ENCODE data around the gene IL12RB1.
"Not testable (repeated sequence)": the region's sequence is repeated elsewhere in the genome, so short reads cannot be mapped to it uniquely, and the experiment has no call there.

IL12RB1 gene

DNA sequence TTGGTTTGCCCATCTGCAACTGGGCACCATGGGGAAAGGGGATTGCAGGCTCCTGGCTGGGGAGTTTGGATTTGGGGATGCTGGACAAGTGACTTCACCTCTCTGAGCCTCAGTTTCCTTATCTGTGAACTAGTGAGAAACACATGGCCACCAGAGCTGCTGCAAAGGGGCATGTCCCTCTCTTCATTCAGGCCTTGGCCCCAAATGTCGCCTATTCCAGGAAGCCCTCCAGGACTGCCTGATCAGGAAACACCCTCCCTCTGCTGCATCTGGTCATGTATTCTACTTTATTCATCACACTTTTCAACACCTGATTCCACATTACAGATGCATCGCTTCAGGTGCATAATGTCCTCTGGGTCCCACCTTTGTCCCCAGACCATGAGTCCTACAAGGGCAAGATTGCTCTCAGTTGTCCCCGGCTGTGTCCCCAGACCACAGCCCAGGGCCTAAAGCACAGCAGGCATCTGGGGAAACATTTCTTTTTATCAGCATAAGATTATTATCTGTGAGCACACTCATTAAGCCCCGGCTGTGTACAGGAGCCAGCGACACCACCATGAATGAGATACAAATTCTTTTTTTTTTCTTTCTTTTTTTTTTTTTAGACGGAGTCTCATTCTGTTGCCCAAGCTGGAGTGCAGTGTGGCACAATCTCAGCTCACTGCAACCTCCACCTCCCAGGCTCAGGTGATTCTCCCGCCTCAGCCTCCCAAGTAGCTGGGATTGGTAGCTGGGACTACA is 41.3 kb downstream of the IL12RB1 start:
- DNase-seq (ENCODE audit: low spot score): no peak

DNA sequence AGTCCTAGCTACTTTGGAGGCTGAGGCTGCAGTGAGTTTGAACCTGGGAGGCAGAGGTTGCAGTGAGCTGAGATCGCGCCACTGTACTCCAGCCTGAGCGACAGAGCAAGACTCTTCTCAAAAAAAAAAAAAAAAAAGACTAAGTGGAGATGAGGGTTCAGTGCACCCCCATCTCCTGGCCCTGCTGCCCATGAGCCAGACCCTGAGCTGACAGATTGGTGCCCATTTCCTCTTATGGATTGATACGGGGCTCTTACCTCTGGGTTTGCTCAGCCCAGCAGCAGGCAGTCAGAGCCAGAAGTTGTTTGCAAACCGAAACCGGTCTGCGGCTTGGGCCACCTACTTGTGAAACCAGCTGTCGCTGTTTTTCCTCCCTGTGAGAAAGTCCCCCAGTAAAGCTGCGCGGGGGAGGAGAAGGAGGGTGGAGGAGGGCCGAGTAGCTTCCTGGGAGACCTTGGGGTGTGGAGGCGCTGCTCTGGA is 41.9 kb downstream of the IL12RB1 start:
- peak; percentile 78 for DNase-seq (ENCODE audit: low spot score)

- no peak for DNase-seq (ENCODE audit: low spot score)
Measured at GRCh38 chr19:18043676-18044075, 43.1 kb downstream of the IL12RB1 start.

GRCh38 chr19:18041054-18041453 is 45.7 kb downstream of the IL12RB1 start:
- no peak for DNase-seq (ENCODE audit: low spot score)

GRCh38 chr19:18032102-18032501 is 54.6 kb downstream of the IL12RB1 start:
- not testable (repeated sequence) for DNase-seq (ENCODE audit: low spot score)

DNA sequence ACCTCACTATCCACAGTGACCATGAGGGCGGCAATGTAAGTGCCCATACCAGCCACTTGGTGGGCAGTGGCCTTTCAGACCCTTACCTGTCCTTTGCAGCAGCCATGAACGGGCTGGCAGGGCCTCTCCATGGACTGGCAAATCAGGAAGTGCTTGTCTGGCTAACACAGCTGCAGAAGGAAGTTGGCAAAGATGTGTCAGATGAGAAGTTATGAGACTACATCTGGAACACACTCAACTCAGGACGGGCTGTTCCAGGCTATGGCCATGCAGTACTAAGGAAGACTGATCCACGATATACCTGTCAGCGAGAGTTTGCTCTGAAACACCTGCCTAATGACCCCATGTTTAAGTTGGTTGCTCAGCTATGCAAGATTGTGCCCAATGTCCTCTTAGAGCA is 55.3 kb downstream of the IL12RB1 start:
- DNase-seq (ENCODE audit: low spot score): not testable (repeated sequence)

DNA sequence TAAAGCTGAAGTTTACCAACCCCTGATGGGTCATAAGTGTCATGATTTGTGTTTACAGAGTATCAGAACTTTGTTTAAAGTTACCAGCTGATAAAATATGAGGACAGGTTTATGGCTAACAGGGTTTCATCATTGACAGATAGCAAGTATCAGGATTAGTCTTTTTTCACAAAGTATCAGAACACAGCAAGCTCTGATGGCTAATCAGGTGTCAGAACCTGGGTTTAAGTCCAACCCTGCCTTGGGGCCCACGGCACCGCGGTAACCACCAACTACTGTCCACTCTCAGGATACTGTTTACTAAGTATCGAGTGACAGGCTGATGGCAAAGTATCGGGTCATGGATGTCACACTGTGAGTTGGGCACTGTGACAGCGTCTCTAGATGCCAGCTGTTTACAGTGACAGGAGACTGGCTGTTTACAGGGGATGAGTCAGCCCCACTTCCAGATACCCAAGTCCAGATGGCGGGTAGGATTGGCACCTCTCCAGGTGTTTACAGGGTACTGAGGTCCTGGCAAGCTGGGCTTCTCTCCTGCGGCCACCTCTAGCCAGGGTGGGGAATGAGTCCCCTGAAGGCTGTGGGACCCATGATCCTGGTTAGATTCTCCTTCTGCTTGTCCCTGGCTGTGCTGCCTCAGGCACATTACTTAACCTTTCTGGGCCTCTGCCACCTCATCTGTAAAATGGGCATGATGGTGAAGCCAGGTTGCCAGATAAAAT is 57.0 kb downstream of the IL12RB1 start:
- peak; percentile 34 for DNase-seq (ENCODE audit: low spot score)

GRCh38 chr19:18027151-18027550 is 59.6 kb downstream of the IL12RB1 start:
- no peak for DNase-seq (ENCODE audit: low spot score)

- DNase-seq (ENCODE audit: low spot score): no peak
Measured at GRCh38 chr19:18023622-18024251, 63.0 kb downstream of the IL12RB1 start.

DNA sequence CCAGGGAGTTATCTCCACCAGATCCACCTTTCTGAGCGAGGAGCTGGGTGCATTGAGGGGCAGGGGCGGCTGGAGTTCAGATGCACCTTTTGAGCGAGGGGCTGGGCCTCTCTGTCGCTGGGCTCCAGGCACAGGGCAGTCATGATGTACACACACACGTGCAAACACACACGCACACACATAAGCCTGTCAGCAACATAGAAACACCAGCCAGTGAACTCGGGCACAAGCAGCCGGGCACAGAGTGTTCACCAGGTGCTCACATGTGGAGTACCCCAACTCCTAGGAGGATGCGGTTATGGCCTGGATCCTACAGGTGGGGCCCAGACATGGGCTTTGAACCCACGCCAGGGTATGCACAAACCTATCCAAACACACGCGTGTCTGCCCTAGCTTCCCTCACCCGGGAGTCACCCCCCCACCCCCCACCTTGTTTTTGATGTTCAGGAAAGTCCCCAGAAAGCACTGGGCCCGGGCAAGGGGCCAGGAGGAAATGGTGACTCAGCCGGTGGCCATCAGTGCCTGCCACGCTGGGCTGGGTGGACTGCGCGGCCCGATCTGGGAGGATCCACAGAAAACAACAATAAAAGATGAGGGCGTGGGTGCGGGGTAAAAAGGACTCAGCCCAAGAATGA is 65.5 kb downstream of the IL12RB1 start:
- peak; percentile 92 for DNase-seq (ENCODE audit: low spot score)

GRCh38 chr19:18020212-18021085 is 66.3 kb downstream of the IL12RB1 start:
- peak; percentile 78 for DNase-seq (ENCODE audit: low spot score)

GRCh38 chr19:18017275-18018083 is 69.3 kb downstream of the IL12RB1 start:
- DNase-seq (ENCODE audit: low spot score): no peak

DNA sequence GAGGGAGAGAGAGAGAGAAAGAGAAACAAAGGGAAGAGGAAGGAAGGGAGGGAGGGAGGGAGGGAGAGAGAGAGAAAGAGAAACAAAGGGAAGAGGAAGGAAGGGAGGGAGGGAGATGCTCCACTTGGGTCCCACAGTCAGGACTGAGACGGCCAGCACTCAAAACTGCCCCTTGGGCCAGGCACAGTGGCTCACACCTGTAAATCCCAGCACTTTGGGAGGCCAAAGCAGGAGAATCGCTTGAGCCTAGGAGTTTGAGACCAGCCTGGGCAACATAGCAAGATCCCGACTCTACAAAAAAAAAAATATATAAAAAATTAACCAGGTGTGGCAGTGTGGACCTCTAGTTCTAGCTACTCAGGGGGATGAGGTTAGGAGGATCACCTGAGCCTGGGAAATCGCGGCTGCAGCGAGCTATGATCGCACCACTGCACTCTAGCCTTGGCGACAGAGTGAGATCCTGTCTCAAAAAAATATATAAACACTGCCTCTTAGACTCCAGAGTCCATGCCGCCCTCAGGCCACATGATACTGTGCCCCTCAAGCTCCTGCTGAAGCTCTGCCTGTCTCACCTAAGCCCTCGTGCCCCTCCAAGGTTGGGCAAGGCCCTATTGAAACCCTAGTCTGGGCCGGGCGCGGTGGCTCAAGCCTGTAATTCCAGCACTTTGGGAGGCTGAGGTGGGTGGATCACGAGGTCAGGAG is 70.4 kb downstream of the IL12RB1 start:
- no peak for DNase-seq (ENCODE audit: low spot score)

DNA sequence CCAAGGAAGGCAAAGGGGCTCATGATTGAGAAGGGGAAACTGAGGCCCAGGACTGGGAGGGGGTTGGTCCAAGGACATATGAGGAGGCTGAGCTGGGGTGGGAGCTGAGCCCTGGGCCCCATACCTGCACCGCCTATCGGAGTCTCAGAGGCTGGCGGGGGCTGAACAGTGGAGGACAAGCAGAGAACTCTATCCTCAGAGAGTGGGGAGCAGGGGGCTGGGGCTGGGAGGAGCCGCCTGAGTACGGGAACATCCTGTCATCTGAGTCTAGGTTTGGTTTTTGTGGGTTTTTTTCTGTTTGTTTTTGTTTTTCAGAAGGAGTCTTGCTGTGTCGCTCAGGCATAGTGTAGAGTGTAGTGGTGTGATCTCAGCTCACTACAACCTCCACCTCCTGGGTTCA is 72.5 kb downstream of the IL12RB1 start:
- no peak for DNase-seq (ENCODE audit: low spot score)

DNA sequence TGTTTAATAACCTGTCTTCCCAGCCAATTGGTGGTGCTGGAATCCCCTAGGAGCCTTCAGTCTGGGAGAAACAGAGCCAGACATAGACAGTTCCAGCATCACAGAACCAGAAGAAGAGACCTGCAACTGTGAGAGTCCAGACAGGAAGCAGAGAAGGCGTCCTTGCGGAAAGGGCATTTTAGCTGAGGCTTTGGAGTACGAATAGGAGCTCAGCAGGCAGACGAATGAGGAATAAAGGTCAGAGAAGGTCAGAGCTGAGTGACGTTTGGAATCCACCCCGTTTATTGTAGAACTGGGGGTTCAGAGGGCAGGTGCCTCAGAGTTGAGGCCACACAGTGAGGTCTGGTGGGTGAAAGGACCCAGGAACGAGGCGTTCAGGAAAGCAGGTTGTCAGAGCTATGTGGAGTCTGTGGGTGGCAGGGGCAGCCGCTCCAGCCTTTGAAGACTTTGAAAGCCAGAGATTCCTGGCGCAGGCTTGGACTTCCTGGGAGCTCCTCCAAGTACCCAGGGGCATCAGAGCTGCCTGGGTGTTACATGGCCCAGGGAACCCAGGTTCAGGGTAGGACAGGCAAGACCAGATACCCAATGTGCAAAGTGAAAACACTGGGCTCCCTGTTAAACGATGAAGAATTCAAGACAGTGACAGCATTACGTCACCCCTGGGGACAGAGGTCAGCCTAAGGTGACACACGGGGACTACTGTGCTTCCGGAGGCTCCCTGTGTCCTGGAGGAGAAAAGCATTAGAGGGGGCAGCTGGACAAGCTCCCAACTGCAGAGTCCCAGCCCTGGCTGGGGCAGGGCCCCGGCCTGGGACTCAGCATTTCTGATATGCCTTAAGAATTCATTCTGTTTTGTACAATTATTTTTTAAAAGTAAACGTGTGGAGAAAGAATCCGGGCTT is 73.3 kb downstream of the IL12RB1 start:
- no peak for DNase-seq (ENCODE audit: low spot score)

DNA sequence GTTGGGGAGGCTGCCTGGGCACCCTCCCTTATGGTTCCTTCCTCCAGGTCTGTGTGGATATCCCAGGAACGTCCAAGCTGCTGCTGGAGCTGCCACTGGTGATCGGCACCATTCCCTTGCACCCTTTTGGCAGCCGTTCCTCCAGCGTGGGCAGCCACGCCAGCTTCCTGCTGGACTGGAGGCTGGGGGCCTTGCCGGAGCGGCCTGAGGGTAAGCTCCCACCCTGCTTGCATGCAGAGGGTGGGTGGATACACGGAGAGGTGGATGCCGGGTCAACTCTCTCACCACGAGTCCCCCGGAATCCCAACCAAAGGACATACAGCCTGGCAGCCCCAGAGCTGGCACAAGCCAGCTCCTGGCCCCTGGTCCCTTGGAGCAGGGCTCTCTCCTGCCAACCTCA is 76.6 kb downstream of the IL12RB1 start:
- no peak for DNase-seq (ENCODE audit: low spot score)

DNA sequence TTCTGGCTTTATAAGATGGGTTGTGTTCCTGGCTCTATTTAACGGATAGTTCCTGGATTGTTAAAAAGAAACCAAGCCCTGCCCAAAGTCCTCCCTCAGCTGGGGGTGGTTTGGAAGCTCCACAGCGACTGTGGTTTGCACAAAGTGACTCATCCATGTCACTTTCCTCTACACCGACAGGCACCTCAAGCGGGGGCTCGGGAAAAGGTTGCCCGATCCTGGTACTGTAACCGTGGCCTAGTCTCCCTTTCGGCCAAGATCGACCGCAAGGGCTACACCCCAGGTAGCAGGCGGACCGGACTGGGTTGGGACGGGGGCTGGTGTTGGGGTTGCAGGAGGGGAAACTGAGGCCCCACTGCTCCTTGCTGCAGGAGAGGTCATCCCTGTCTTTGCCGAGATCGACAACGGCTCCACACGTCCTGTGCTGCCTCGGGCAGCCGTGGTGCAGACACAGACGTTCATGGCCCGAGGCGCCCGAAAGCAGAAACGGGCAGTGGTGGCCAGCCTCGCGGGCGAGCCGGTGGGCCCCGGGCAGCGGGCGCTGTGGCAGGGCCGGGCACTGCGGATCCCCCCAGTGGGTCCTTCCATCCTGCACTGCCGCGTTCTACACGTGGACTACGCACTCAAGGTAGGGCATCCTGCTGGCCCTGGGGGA is 77.2 kb downstream of the IL12RB1 start:
- no peak for DNase-seq (ENCODE audit: low spot score)

Measured in AG20443 (cell line).